Activated naive CD8-positive, alpha-beta T cell treated with anti-CD3 and anti-CD28 coated beads, Interleukin-2, amount 10 ng/mL, durations not matched to agents 7 days and 5 days (primary cell): ENCODE results near the gene APEX1. TPM values are rescaled to one million over a fixed set of nuclear protein-coding genes. Genes with fewer than 3 reads are reported as not detected.
"Not testable (repeated sequence)": the region's sequence is repeated elsewhere in the genome, so short reads cannot be mapped to it uniquely, and the experiment has no call there.

Experiments used
- ATAC-seq: fragments of 150-1000 bp; cut with Tn5 transposase; one replicate; pipeline ENCODE4 v1.10.0; 2021; ENCODE audit warnings: low read depth, moderate library complexity
- POLR2A ChIA-PET: fragments of 350-600 bp; sonication (Branson Sonifier 250); formaldehyde crosslinking; loops from one replicate; lab custom pipeline; 2021; ENCODE audit warnings: antibody characterized with exemption; lab: Charles Lee
- DNase-seq: peaks from one replicate; pipeline ENCODE4 v3.0.0; 2021
- H3K27ac Mint-ChIP-seq: one replicate; pipeline ENCODE4 v1.8.0; 2022; ENCODE audit warnings: mild to moderate bottlenecking, mixed read lengths
- H3K27me3 Mint-ChIP-seq: one replicate; pipeline ENCODE4 v1.8.0; 2022; ENCODE audit warnings: mild to moderate bottlenecking, moderate library complexity, mixed read lengths
- H3K36me3 Mint-ChIP-seq: one replicate; pipeline ENCODE4 v1.8.0; 2021; ENCODE audit warnings: mild to moderate bottlenecking, mixed read lengths
- H3K4me1 Mint-ChIP-seq: one replicate; pipeline ENCODE4 v1.8.0; 2021; ENCODE audit warnings: mixed read lengths
- H3K4me3 Mint-ChIP-seq: one replicate; pipeline ENCODE4 v1.8.0; 2022; ENCODE audit warnings: mild to moderate bottlenecking, moderate library complexity, mixed read lengths
- H3K9me3 Mint-ChIP-seq: one replicate; pipeline ENCODE4 v1.8.0; 2021; ENCODE audit warnings: mixed read lengths
- total RNA-seq, 2 experiments: library from RNA; stranded (reverse); gene quantifications; one replicate each; pipeline ENCODE4 v1.2.3, GENCODE V29; 2021

APEX1 gene
- total RNA-seq, 2 experiments from 2014 or later = 118 to 123 TPM

DNA sequence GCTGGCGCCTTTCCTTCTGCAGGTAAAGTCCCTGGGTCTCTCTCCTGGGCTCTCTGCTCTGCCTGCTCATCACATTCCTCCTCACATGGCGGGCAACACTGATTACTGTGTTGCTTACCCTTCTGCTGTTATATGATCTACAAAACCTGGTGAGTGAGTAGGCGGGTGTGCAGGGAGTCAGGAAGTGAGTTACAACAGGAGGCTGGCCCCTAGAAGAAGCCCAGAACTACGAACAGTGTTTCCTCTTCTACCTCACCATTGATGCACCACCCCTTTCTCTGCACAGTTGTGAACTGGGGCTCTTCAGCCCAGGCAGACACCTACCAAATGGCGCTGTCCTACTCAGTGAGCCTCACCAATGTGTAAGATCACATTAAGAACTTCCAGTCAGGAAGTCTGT, 14.1 kb upstream of the APEX1 start:
- Mint-ChIP-seq H3K27ac (peak overlapping the region; percentile 92), H3K36me3 (peaks cover 8% of the 10 kb centered on the region)
- POLR2A ChIA-PET = interaction anchor here (0.5 to 3.1 kb wide), 6 partner anchors 11 to 25 kb away, joined by 3 to 18 read pairs (median 4); partner anchors contain the start of genes APEX1, OSGEP and PIP4P1

DNA sequence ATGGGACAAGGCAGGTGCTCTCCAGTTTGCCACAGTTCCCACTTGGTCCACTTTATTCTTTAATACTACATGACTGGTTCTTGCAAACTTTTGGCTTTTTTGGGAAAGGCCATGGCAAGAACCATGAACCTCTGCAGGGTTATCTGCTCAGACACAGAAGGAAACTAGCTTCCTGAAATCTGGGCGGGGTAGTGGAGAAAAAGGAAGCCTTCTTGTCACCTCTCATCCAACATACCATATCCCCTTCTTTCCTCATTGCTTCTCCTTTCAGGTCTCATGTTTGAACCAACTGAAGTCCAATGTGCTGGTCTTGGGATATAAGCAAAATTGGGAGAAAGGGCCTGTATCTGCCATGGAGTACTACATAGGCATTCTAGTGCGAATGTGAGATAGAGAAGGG, 13.6 kb upstream of the APEX1 start:
- H3K9me3 Mint-ChIP-seq = no peaks in the 10 kb centered on the region
- POLR2A ChIA-PET = interaction anchor here (0.5 to 3.1 kb wide), 5 partner anchors 11 to 28 kb away, joined by 3 to 18 read pairs (median 4); partner anchors contain the start of genes APEX1, OSGEP and PNP
- ATAC-seq (no peak), DNase-seq (no peak)
- H3K4me1 Mint-ChIP-seq = peaks cover 25% of the 10 kb centered on the region
- peaks cover 8% of the 10 kb centered on the region for H3K36me3 Mint-ChIP-seq
- peak overlapping the region; percentile 92 for H3K27ac Mint-ChIP-seq
- no peaks in the 10 kb centered on the region for H3K27me3 Mint-ChIP-seq
- H3K4me3 Mint-ChIP-seq = peak overlapping the region; percentile 82

More for the DNA sequence above, 14.1 kb upstream of the APEX1 start:
- Mint-ChIP-seq H3K4me3 (peak overlapping the region; percentile 82), H3K9me3 (no peaks in the 10 kb centered on the region), H3K4me1 (peaks cover 25% of the 10 kb centered on the region), H3K27me3 (no peaks in the 10 kb centered on the region)
- peak; percentile 49 for DNase-seq
- ATAC-seq = peak; percentile 99

DNA sequence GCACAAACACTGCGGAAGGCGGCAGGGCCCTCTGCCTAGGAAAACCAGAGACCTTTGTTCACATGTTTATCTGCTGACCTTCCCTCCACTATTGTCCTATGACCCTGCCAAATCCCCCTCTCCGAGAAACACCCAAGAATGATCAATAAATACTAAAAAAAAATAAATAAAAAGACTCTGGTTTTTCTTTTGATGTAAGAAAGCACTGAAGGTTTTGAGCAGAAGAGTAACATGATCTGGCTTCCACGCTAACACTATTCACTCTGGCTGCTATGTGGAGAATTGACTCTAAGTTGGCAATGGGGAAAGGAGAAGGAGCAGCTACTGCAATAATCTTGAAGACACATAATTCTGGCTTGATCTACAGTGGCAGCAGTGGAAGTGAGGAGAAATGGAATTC, 11.4 kb upstream of the APEX1 start:
- POLR2A ChIA-PET = interaction anchor here (1.1 kb wide), 1 partner anchor 11 kb away, joined by 4 read pairs; the partner anchor contains the start of genes APEX1 and OSGEP

GRCh38 chr14:20446889-20447288, 8.1 kb upstream of the APEX1 start:
- H3K4me1 Mint-ChIP-seq = peaks cover 5% of the 10 kb centered on the region
- H3K4me3 Mint-ChIP-seq = no peak overlapping the region
- no peak overlapping the region for H3K27ac Mint-ChIP-seq
- no peaks in the 10 kb centered on the region for H3K27me3 Mint-ChIP-seq
- ATAC-seq = no peak
- no peak for DNase-seq
- no peaks in the 10 kb centered on the region for H3K9me3 Mint-ChIP-seq
- H3K36me3 Mint-ChIP-seq = peaks cover 27% of the 10 kb centered on the region
- POLR2A ChIA-PET = no interaction called here

More for the DNA sequence above, 11.4 kb upstream of the APEX1 start:
- H3K27ac Mint-ChIP-seq, H3K27me3 Mint-ChIP-seq, ATAC-seq, H3K9me3 Mint-ChIP-seq, H3K4me3 Mint-ChIP-seq, DNase-seq: not testable (repeated sequence)
- Mint-ChIP-seq H3K4me1 (peaks cover 22% of the 10 kb centered on the region), H3K36me3 (peaks cover 21% of the 10 kb centered on the region)

DNA sequence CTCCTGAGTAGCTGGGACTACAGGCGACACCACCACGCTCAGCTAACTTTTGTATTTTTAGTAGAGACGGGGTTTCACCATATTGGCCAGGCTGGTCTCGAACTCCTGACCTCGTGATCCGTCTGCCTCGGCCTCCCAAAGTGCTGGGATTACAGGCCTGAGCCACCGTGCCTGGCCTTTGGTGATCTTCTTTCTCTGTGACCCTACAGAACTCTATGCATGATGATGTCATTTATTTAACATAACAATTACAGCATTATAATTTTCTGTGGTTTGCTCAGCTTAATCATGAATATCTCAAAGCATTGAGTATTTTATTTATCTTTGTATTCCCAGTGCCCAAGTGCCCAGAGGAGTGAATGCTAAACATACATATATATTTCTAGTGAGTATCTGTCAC, 2.2 kb upstream of the APEX1 start:
- peaks cover 17% of the 10 kb centered on the region for H3K36me3 Mint-ChIP-seq
- not testable (repeated sequence) for DNase-seq, H3K4me3 Mint-ChIP-seq, H3K27me3 Mint-ChIP-seq, H3K9me3 Mint-ChIP-seq, H3K4me1 Mint-ChIP-seq, ATAC-seq, H3K27ac Mint-ChIP-seq
- POLR2A ChIA-PET = interaction anchor here (0.7 to 3.4 kb wide), 3 partner anchors 12 to 24 kb away, joined by 3 to 35 read pairs (median 5); partner anchors contain the start of gene PNP

DNA sequence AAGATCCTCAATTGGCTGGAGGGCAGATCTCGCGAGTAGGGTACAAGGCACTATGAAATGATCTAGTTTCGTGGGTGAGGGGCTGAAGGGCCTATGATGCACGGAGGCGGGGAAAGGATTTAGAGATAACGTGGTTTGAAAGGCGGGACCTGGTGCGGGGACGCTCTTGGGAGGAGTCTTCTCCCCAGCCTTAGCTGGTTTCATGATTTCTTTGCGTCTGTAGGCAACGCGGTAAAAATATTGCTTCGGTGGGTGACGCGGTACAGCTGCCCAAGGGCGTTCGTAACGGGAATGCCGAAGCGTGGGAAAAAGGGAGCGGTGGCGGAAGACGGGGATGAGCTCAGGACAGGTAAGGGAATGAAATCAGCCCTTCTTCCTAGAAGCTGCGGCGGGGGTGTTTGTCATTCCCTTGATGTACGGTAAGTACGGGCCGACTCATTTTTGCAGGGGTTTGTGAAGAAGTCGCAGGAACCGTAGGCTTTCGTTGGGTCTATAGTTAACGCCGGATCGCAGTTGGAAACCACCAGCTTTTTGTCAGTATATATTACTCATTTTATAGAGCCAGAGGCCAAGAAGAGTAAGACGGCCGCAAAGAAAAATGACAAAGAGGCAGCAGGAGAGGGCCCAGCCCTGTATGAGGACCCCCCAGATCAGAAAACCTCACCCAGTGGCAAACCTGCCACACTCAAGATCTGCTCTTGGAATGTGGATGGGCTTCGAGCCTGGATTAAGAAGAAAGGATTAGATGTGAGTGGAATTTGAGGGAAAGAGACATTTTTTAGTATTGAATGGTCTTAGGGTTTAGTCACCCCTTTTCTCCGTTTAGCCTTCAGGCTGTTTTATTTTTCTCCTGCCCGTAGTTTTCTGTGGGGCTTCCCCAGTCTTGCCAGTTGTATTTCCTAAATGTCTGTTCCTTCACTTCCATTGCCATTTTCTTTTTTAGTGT, 602 bp downstream of the APEX1 start:
- ATAC-seq = peak; percentile 65
- Mint-ChIP-seq H3K27ac (no peak overlapping the region), H3K36me3 (peaks cover 23% of the 10 kb centered on the region), H3K9me3 (no peaks in the 10 kb centered on the region), H3K4me1 (peaks cover 27% of the 10 kb centered on the region), H3K4me3 (no peak overlapping the region), H3K27me3 (no peaks in the 10 kb centered on the region)
- POLR2A ChIA-PET = interaction anchor here (1.0 to 3.6 kb wide), 16 partner anchors 8 to 226 kb away, joined by 3 to 36 read pairs (median 6); partner anchors contain the start of genes PARP2, PNP and TEP1
- DNase-seq = no peak

GRCh38 chr14:20456971-20457370, 1.9 kb downstream of the APEX1 start:
- Mint-ChIP-seq H3K9me3 (no peaks in the 10 kb centered on the region), H3K36me3 (peaks cover 22% of the 10 kb centered on the region), H3K27ac (peak overlapping the region; percentile 21), H3K4me3 (no peak overlapping the region), H3K4me1 (peaks cover 29% of the 10 kb centered on the region), H3K27me3 (no peaks in the 10 kb centered on the region)
- DNase-seq (no peak), ATAC-seq (no peak)
- POLR2A ChIA-PET = interaction anchor here (2.3 to 3.6 kb wide), 3 partner anchors 13 to 114 kb away, joined by 18 to 36 read pairs (median 22); partner anchors contain the start of genes PARP2 and PNP

DNA sequence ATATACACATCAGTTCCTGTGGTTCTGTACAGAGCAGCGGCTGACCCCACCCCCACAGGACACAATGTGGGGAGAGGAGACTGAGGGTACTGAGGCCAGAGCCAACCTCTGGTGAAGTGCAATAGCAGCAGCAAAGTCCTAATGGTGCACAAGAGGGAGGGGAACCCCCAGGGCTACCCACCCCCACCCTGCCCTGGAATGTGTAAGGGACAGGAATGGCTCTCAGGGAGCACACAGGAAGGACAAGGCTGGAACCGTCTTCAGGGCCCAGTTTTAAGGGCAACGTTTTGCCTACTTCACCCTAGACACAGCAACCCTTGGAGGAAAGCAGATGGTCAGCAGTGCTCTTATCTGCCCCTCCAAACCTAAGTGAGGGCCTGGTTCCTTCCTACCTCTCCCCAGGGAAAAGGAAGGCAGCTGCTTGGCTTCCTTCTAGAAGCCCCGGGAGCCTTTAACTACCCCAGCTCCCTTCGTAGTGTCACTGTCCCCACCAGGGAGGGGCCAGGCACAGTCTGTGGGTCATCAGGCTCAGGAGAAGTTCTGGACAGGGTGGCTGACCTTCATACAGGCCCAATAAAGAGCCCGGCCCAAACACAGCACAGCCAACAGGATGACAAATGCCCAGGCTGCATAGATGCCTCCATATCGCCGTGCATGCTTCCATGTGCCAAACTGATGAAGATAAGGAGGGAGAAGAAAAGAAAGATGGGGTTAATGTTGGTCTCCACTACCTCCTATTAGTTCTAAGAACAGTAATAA, 3.2 kb downstream of the APEX1 start:
- peaks cover 18% of the 10 kb centered on the region for H3K36me3 Mint-ChIP-seq
- ATAC-seq (no peak), DNase-seq (no peak)
- H3K27me3 Mint-ChIP-seq = no peaks in the 10 kb centered on the region
- H3K4me1 Mint-ChIP-seq = peaks cover 26% of the 10 kb centered on the region
- POLR2A ChIA-PET = no interaction called here
- no peak overlapping the region for H3K4me3 Mint-ChIP-seq
- H3K27ac Mint-ChIP-seq = peak overlapping the region; percentile 20
- H3K9me3 Mint-ChIP-seq = no peaks in the 10 kb centered on the region

DNA sequence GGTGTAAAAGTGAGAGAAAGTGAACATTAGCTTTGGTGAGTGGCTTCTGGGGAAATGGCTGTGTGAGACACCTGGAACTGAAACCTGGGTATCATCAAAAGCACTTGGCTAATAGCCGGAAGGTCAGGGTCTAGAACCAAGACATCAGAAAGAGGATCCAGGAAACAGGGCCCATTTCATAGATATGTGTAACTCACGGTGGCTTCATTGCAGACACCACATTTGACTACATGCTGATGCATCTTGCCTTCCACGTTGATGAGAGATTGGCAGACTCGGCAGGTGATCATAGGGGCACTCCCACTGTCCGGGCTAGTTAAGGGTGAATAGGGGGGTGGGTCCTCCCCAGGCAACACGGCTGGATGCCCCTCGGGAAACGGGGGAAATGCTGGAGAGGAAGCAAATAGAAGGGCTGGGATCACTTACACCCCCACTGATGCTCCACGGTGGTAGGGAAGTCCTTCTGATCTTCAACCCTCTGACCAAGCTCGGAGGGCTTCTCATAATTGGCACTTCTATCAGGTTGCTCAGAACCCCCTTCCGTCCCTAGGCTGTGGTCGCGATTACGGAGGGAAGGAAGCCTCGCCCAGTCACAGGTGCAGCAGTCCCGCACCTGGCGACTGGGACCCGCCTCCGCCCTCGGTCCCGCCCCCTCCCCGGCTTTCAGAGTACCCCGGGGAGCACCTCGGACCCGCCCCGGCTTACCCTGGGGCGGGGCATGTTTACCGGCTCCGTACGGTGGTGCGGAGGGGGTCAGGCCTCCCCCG, 5.6 kb downstream of the APEX1 start:
- Mint-ChIP-seq H3K4me3 (peak overlapping the region; percentile 98), H3K9me3 (no peaks in the 10 kb centered on the region), H3K36me3 (peaks cover 18% of the 10 kb centered on the region), H3K27me3 (no peaks in the 10 kb centered on the region), H3K27ac (peak overlapping the region; percentile 93), H3K4me1 (peaks cover 26% of the 10 kb centered on the region)
- POLR2A ChIA-PET = interaction anchor here (0.6 to 2.9 kb wide), 9 partner anchors 9 to 221 kb away, joined by 3 to 29 read pairs (median 9); partner anchors contain the start of genes PARP2, PNP and TEP1
- DNase-seq (no peak), ATAC-seq (no peak)

DNA sequence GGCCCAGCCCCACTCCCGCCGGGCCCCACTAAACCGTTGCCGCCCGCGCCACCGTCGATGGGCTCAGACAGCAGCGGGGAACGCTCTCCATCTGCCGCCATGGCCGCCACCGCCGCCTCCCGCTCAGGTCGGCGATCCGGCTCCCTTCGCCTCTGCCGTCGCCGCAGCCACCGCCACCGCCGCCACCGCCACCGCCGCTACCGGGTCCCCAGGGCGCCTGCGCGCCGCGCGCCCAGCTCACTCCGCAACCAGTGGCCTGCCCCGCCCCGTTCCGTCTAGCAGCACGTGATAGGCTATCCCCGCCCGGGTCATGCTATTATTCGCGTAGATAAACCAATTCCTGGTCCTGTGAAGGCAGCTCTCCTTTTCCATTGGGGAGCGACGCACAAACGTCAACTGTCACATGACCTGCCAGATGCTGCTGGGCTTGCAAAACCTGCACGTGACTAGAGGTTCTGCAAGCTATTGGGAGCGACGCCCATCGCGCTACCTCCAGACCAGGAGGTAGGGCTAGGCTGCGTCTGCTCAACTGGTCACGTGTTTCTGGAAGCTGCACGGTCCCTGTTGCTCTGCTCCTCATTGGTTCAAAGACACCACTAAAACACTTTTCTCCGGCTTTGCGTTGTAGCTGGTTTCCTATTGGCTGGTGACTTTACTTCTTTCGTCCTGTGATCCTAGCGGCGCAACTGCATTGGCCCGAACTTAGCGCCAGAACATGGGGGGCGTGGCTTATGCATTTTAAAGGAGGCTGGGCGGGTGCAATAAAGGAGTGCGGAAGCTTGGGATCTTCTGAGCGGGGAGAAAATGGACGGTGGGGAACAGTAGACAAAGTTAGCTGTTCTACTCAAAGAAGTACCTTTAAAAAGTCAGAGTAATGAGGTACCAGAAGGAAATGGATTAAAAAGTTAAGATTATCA, 6.5 kb downstream of the APEX1 start, which contains the start of gene PIP4P1:
PIP4P1 (minus strand) TSS at position 210 of the 917 bp plus-strand sequence; CDS start at position 101, 109 bp downstream.
- ATAC-seq = peak; percentile 96
- DNase-seq = peak; percentile 97
- Mint-ChIP-seq H3K27ac (peak within 1 kb of the TSS; percentile 93), H3K4me3 (peak within 1 kb of the TSS; percentile 98), H3K9me3 (no peaks in the 10 kb centered on the region), H3K4me1 (peaks cover 27% of the 10 kb centered on the region), H3K27me3 (no peaks in the 10 kb centered on the region), H3K36me3 (peaks cover 18% of the 10 kb centered on the region)
- POLR2A ChIA-PET = interaction anchor here (0.7 to 2.9 kb wide), 12 partner anchors 8 to 221 kb away, joined by 3 to 29 read pairs (median 8); partner anchors contain the start of genes PARP2, PNP and TEP1

GRCh38 chr14:20468764-20469241, 13.8 kb downstream of the APEX1 start:
- Mint-ChIP-seq H3K27me3 (no peaks in the 10 kb centered on the region), H3K9me3 (no peaks in the 10 kb centered on the region), H3K4me3 (peak overlapping the region; percentile 99), H3K4me1 (peaks cover 36% of the 10 kb centered on the region), H3K27ac (peak overlapping the region; percentile 99), H3K36me3 (peaks cover 27% of the 10 kb centered on the region)
- DNase-seq = no peak
- ATAC-seq = no peak
- POLR2A ChIA-PET = interaction anchor here (1.2 to 3.1 kb wide), 13 partner anchors 8 to 140 kb away, joined by 3 to 36 read pairs (median 8); partner anchors contain the start of genes APEX1, OSGEP, PARP2 and PIP4P1
